H7 (cell line): Measurements from ENCODE around the gene TMEM89. TPM values are rescaled to one million over a fixed set of nuclear protein-coding genes. Genes with fewer than 3 reads are reported as not detected.

Experiments used
- DNase-seq: peaks from one replicate; pipeline ENCODE4 v3.0.0; 2012
- H3K27me3 ChIP-seq: 2 replicates; pipeline ENCODE4 v1.6.0; 2011; ENCODE audit warnings: mild to moderate bottlenecking, low read length; ENCODE audit not compliant: control insufficient read depth, insufficient read depth
- H3K36me3 ChIP-seq: replicated peaks from 2 replicates; pipeline ENCODE4 v1.5.1; 2011; ENCODE audit warnings: low read length; ENCODE audit not compliant: control insufficient read depth, insufficient read depth
- H3K4me3 ChIP-seq: 2 replicates; pipeline ENCODE4 v1.5.1; 2011; ENCODE audit warnings: low read depth, mild to moderate bottlenecking, control low read depth, low read length, moderate library complexity; ENCODE audit not compliant: insufficient read depth
- total RNA-seq: library from RNA; depleted of rRNA; stranded (reverse); fragments of >200 nt; shearing (Covaris generic); gene quantifications from 2 replicates; pipeline ENCODE4 v1.2.3, GENCODE V29; 2014

The TMEM89 gene
- total RNA-seq, 1 experiment from 2014 or later, result not detected

DNA sequence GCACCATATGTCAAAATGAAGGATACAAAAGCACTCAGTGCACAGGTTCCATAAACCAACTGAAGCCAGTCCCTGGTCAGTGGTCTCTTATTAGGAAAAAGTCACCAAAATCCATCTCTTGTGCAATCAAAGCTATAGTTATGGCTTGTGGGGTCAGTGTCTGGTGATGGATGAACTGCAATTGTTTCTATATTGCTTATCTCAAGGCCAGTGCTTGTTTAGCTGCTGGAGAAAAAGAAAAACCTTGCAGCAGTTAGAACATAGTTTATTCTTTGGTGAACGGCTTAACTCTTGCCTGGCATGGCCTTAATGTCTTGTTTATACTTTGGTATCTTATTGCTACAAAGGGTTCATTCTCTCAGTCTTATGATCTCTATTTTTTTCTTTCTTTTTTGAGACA is 9.3 kb downstream of the TMEM89 start:
- H3K36me3 ChIP-seq, result no peaks in the 10 kb centered on the region; the same call in 1 of the 2 replicates
- no peaks in the 10 kb centered on the region for H3K27me3 ChIP-seq
- no peak overlapping the region for H3K4me3 ChIP-seq
- DNase-seq, result no peak

DNA sequence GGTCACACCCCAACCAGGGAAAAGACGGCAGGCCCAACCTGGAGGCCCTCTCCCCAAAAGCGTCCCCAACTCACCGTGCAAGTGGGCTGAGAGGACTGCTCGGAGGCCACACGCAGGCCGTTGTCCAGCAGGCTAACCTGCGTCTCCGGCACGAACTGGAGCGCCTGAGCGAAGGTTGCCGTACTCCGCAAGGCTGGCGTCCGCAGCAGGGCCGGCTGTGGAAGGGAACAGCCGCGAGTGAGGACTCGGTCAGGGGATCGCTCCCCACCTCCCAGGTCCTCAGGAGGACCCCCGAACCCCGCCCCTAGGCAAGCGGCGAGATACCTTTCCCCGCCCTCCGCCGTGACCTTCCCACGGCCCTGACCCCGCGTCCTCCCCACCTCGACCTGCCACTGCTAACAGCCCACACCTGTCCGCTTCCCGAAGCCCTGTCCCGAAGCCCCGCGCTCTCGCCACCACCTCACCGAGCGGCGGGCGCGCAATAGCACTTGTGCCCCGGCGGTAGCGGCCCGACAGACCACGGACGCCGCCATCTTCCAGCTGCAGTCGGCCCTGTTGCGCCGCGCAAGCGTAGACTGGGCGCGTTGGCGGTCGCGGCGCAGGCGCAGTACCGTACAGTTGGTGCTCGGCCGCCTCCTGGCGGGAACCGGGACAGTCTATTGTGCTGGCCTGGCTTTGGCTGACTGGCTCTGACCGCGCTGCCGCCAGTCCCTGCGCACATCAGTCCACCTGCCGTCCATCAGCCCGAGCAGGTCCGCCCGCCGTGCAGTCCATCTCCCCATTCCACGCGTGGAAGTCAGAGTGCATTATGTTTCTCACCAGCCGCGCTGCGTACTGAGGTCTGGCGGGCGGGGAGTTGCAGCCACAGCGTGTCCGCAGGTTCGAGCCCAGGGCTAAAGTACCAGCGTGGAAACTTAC is 12.2 kb downstream of the TMEM89 start, which contains the start of gene UQCRC1:
Gene UQCRC1, minus strand, starts transcription at position 559 of the 918 bp plus-strand sequence. Its CDS starts 26 bp downstream, at position 533.
- peak within 1 kb of the TSS; percentile 99 for H3K4me3 ChIP-seq
- no peaks in the 10 kb centered on the region for H3K27me3 ChIP-seq
- peak; percentile 99 for DNase-seq
- H3K36me3 ChIP-seq, result peaks cover 16% of the 10 kb centered on the region

DNA sequence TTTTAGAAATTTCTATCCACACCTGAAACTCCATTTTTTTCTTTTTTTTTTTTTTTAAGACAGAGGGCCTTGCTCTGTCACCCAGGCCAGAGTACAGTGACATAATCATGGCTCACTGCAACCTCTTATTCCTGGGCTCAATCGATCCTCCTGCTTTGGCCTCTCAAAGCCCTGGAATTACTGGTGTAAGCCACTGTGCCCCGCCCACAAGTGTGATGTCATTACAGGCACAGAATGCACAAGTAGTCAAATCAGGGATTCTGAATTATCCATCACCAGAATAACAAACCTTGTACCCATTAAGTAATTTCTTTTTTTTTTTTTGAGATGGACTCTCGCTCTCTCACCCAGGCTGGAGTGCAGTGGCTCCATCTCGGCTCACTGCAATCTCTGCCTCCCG is 14.1 kb downstream of the TMEM89 start:
- Histone ChIP-seq H3K27me3 (no peaks in the 10 kb centered on the region), H3K36me3 (peaks cover 34% of the 10 kb centered on the region), H3K4me3 (no peak overlapping the region)
- no peak for DNase-seq

DNA sequence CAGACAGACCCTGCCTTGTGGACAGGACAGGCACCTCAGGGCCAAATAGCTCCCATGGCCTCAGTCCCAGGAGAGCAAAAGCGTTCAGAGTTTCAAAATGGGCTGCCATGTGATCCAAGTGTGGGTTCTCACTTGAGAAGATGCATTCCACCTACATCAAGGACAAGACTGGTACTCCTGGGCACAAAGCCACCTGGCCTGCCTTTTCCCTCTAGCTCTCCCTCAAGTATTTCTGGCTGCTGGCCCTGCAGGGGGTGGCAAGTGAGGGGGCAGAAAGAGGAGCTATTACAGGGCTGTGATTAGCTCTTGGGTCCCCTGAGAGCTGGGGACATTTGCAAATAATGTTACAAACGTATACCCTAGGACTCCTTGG is 20.0 kb downstream of the TMEM89 start:
- H3K4me3 ChIP-seq, result no peak overlapping the region
- no peak for DNase-seq
- peaks cover 67% of the 10 kb centered on the region for H3K36me3 ChIP-seq
- no peaks in the 10 kb centered on the region for H3K27me3 ChIP-seq

DNA sequence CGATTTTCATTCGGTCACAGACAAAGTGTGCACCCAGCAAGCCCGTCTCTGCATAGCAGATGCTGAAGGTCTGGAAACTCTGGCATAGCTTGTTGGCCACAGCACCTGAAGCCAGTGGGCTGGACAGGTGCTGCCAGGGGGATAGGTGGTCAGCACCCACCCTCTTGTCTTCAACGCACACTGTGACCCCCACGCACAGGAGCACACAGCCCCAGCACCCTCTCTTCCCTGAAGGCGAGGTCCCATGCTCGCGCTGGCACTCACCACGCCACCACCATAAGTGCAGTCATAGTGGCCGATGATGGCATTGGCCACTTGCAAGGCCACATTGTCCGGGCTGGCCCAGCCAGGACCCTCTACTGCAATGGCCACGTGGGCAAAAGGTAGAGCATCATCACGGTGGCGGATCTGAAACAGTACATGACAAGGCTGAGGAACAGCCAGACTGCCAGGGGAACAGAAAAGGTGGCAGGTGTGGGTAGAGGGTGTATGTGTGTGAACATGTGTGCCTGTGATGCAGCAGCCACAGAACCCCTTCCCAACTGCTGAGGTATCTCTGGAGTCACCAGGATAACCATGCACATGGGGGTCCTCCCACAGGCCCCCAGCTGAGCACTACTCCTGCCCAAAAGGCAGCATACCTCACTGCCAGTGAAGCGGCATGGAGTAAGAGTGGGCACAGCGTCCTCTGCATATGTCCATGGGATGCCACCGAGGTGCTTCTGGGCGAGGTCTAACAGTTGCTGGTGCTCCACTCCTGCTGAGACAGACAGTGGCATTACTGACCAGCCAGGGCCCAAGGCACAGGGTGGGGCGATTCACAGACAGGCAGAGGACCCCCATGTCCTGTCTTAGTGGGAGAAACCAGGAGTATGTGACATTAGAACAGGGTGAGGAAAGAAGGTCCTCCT is 20.6 kb downstream of the TMEM89 start:
- DNase-seq, result no peak
- Histone ChIP-seq H3K27me3 (no peaks in the 10 kb centered on the region), H3K36me3 (peaks cover 67% of the 10 kb centered on the region), H3K4me3 (no peak overlapping the region)

DNA sequence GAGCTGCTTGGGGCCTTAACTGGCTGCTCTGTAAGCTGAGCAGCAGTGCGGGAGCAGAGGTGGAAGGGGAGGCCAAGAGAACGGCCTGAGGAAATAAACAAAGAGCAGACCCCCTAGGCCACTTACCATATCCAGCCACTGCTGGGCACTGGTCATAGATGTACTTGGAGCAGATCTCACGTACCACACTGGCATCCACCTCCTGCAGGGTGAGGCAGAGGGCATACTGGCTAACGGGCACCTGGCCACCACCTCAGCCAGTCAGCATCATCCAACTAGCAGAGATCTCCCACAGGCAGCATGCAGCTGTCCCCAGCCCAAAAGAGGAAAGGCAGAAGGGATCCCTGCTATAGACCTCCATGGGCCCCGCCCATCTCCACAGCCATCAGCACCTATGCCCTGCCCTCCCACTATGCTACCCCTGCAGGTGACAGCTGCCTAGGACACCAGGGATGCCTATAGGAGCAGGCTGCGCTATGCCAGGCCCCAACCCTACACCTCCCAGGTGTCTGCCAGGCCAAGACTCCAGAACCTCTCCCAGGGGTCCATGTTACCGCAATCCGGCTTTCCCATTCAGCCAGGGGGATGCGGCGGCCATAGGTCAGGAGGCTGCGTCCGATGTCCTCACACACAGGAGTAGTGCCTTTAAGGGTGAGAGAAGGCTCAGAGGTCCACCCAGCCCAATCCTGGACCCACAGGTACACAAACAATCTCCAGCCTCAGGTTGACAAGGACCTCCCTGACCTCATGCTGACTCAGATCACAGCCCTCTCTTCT is 21.9 kb downstream of the TMEM89 start:
- peaks cover 54% of the 10 kb centered on the region for H3K36me3 ChIP-seq
- H3K4me3 ChIP-seq, result no peak overlapping the region
- no peak for DNase-seq
- H3K27me3 ChIP-seq, result peaks cover 4% of the 10 kb centered on the region

DNA sequence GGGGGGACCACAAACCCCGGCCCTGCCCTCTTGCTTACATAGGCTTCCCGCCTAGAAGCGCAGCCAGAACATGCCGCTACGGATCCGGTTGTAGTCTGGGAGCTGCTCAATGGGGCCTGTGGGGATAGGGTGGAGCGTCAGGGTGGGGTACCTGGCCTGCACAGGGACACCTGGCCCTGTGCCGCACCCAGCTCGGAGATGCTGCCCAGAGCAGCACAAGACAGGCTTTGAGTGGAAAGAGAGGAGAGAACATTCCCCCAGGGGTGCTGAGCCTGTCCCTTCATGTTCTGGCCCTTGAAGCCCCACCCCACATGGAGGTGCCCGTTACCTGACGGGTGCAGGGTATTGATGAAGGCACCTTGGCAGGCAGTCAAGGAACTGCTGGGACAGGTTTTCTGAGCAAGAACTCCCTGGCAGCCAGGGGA is 22.5 kb downstream of the TMEM89 start:
- Histone ChIP-seq H3K36me3 (peaks cover 48% of the 10 kb centered on the region), H3K4me3 (no peak overlapping the region), H3K27me3 (peaks cover 7% of the 10 kb centered on the region)
- DNase-seq, result no peak

DNA sequence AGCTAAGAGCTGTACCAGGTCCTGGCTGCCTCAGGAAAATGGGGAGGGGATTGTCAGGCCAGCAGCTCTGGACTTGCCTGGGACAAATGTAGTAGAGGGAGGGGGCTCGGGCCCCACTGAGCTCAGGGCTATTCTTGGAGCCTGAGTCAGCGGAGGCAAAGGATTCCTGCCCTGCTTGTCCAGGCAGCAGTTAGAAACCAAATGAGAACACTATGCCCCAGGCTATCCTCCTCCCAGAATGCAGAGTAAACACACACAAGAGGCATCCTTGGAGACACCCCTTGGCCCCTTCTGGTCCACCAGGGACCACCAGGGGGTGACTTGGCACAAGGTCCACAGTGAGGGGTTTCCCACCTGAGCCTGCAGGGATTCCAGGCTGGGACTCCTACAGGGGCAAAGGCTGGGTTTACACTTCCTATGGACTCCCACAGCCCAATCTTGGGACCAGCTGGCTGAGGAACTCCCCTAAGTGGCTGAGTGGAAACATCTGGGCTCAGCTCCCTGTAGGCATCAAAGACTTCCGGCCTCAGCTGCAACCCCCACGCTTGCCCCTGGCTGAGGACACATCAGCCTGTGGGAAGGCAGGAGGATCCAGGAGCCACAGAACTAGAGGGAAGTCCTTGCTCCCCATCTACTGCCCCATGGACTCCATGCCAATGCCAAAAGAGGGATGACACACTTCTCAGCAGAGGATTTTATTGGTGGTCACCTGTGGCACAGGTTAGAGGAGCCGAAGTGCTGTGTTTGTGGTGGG is 23.1 kb downstream of the TMEM89 start:
- H3K27me3 ChIP-seq, result peaks cover 7% of the 10 kb centered on the region
- DNase-seq, result no peak
- no peak overlapping the region for H3K4me3 ChIP-seq

DNA sequence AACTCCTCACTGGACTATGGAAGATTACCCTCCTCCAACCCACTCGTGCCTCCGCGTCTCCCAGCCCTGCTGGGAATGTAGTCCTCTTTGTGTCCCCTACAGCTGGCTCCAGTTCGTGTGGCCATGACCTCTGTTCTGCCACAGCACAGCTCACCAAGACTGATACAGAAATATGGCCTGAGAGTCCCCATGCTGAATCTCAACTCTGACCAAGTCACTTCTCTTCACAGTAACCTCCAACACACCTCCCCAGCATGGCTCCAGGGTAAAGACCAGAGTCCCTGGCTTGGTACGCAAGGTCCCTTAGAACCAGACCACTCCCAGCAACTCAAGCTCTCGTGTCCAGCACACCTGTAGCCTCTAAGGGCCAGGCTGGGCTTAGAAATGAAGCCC is 24.2 kb downstream of the TMEM89 start:
- peaks cover 32% of the 10 kb centered on the region for H3K36me3 ChIP-seq
- H3K4me3 ChIP-seq, result no peak overlapping the region

More for the DNA sequence above, 23.1 kb downstream of the TMEM89 start:
- peaks cover 42% of the 10 kb centered on the region for H3K36me3 ChIP-seq

DNA sequence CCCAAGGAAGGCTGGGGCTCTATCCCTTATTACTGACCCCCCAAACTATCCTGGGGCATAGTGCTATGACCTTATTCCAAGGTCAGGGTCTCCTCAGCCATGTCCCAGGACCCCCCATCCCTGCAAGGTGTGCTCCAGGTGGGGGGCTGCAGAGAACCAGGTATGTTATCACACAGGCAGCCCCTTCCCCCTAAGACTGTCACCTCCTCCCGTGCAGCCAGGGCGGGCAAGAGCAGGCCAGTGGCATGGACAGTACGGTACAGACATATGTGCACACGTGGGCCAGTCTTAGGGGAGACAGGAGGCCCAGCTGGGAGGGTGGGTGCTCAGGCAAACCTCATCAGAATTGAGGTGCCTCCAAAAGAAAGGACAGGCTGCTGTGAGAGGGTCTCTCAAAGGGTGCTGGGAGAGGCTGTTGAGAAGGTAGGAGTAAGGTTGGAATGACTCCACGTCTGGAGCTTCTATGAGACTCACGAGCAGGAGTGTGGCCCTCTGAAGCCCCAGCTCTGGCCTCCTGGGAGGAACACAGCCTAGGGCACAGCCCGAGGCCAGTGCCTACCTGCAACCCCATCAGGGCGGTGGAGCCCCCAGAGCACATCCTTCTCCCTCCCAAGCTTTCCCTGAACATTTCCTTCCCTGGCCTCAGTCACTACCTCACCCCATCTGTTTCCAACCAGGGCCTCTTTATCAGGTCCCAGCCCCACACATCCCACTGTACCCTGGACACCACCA is 24.7 kb downstream of the TMEM89 start:
- Histone ChIP-seq H3K36me3 (peaks cover 32% of the 10 kb centered on the region), H3K4me3 (no peak overlapping the region), H3K27me3 (peaks cover 7% of the 10 kb centered on the region)
- no peak for DNase-seq

More for the DNA sequence above, 24.2 kb downstream of the TMEM89 start:
- DNase-seq, result no peak
- peaks cover 7% of the 10 kb centered on the region for H3K27me3 ChIP-seq

DNA sequence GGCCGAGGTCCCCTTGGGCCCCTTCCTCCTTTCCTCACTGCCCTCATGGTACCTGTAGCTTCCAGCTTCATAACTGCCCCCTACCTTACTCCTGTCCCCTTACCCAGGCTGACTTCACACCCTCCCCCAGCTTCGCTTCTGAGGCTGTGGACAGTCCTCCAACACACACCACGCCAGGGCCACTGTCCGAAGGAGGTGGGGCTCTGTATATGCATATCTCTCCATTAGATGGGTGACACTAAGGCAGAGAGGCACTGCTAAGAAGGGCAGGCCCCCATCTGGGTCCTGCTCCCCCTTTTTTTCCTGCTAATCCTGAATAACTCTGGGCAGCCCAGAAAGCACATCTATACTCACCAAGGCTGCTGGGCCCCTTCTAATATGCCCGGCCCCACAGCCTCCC is 25.4 kb downstream of the TMEM89 start:
- no peak for DNase-seq
- Histone ChIP-seq H3K27me3 (peaks cover 7% of the 10 kb centered on the region), H3K4me3 (no peak overlapping the region), H3K36me3 (peaks cover 25% of the 10 kb centered on the region)

DNA sequence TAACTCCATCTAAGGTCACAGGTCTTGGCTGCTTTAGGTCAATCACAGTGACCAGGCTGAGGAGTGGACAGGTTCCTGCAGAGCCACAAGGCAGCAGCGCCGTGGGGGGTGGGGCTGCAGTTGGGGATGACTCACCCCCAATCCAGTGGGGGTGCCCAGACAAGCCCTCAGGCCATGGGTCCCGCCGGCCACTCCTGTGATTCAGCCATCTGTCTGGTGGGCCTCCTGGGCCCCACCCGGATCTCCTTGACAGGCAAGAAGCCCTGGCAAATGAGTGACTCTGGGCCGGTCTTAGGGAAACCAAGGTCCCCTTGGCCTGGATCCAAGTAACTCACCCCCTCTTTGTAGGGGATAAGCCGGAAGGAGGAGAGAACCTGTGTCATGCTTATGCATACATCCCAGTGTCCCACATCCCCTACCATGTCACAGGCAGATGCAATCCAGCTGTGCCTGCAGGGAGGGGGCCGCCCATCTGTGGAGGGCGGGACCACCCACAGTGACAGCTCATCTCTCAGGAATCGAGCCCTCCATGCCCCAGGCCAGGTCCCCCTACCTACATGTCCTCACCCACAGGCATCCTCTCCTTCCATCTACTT is 25.9 kb downstream of the TMEM89 start:
- H3K27me3 ChIP-seq, result peaks cover 7% of the 10 kb centered on the region
- no peak overlapping the region for H3K4me3 ChIP-seq
- DNase-seq, result peak; percentile 91
- peaks cover 20% of the 10 kb centered on the region for H3K36me3 ChIP-seq

DNA sequence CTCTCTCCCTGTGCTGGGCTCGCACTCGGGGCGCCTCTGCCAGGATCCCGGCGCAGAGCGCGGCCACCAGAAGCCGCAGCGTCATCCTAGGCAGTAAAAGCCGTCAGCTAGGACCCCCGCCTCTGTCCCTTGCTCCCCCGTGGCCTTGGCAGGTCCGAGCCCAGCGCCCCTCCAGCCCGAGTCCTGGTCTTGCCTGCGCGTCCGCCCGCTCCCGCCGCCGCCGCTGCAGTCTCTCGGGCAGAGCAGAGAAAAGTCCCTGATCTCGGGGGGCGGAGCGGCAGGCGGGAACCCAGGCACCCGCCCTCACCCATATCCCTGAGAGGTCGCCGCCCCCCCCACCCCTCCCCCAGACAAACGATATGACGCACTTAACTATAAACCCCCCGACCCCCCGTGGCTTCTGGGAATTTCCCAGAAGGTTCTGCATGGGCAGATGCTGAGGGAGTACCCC is 26.5 kb downstream of the TMEM89 start, which contains the start of gene COL7A1:
Gene COL7A1, minus strand, starts transcription at position 255 of the 451 bp plus-strand sequence. Its CDS starts 170 bp downstream, at position 85.
- peaks cover 7% of the 10 kb centered on the region for H3K27me3 ChIP-seq
- peaks cover 15% of the 10 kb centered on the region for H3K36me3 ChIP-seq
- DNase-seq, result no peak
- peak within 1 kb of the TSS; percentile 50 for H3K4me3 ChIP-seq
